ENCODE data around the gene MAP2K2.
"Not testable (repeated sequence)": the region's sequence is repeated elsewhere in the genome, so short reads cannot be mapped to it uniquely, and the experiment has no call there.

The MAP2K2 gene

DNA sequence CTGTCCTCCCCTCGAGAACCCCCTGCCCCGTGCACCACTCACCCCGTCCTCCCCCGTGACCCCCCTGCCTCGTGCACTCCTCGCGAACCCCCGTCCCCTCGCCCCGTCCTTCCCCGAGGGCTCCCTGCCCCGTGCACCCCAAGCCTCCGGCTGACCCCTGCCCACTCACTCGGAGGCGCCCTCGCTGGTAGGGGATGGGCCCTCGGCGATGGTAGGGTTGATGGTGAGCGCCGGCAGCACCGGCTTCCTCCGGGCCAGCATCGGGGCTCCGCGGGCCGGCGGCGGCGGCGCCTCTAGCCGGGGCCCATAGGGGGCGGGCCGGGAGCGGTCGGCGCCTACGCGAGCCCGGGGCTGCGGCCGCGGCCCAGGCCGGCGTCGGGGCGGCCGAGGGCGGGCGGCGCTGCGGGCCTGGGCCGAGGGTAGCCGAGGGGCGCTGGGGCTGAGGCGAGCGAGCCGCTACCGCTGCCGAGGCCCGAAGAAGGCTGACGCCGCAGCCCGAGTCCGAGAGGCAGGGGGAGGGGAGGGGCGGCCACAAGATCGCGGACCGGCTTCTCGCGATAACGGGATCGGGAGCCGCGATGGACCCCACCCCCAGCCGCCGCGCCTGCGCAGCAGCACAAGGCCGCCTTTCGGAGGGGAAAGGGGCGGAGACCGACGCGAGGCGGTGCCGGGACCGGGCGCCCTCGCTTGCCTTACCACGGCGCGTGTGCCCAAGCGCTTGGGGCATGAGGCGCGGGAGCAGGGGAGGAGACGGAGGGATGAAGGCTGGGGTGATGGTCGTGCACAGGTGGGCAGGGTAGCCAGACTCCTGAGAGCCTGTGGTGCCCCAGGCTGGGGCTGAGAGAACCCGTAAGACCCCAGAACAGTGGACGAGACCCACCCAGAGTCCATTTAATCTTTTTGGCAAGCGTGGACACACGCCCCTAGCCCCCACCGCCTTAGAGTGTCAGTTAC, at the start of gene MAP2K2:
TSS of gene MAP2K2 (minus strand) at position 508 of the 954 bp plus-strand sequence. CDS start at position 261, 247 bp downstream.
- DNase-seq, result peak; percentile 90

DNA sequence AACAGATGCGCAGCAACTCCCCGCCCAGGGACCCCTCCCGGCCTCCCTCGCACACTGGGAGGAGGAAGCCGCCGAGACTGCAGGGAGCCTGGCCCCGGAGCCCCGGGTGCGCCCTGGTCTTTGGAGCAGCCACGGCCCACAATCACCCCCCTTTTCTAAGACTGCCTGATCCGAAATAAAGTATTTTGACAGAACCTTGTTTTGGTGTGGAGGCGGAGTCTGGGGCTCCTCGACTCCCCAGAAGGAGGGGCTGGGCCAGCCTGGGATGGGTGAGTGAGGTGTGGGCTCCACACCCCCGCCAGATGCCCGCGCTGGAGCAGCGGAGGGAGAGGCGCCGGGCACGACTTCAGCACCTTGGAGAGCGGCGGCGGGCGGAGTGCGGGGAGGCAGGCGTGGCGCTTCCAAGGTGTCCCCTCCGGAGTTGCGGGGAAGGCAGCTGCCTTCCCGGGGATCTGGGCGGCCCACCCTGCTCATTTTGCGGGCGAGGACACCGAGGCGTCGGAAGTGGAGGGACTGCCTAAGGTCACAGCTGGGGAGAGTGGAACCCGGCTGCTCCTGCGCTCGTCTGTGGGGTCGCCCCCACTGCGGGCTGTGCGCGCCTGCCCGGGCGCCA, 49.0 kb upstream of the MAP2K2 start:
- DNase-seq, result peak; percentile 19

DNA sequence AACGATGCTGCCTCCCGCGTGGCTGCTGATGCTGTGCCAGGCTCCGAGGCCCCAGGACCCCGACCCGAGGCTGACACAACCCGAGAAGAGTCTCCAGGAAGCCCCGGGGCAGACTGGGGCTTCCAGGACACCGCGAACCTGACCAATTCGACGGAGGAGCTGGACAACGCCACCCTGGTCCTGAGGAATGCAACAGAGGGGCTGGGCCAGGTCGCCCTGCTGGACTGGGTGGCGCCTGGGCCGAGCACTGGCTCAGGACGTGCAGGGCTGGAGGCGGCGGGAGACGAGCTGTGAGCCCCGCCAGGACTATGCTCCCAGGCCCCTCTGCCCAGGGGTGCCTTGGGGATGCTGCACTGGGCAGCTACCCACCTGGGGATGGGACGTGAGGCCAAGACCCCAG, 47.8 kb upstream of the MAP2K2 start:
- no peak for DNase-seq

DNA sequence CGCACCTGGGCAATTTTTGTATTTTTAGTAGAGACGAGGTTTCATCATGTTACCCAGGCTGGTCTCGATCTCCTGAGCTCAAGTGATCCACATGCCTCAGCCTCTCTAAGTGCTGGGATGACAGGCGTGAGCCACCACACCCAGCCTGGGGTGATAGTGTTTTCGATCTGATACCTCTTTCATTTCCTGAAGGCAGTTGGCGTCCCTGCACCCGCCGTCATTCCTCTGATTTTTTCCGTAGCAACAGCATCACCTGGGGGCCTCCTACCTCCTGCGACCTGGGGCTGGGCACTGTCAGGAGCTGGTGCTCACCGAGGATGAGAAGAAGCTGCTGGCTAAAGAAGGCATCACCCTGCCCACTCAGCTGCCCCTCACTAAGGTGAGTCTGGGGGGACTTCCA, 40.3 kb upstream of the MAP2K2 start:
- no peak for DNase-seq

DNA sequence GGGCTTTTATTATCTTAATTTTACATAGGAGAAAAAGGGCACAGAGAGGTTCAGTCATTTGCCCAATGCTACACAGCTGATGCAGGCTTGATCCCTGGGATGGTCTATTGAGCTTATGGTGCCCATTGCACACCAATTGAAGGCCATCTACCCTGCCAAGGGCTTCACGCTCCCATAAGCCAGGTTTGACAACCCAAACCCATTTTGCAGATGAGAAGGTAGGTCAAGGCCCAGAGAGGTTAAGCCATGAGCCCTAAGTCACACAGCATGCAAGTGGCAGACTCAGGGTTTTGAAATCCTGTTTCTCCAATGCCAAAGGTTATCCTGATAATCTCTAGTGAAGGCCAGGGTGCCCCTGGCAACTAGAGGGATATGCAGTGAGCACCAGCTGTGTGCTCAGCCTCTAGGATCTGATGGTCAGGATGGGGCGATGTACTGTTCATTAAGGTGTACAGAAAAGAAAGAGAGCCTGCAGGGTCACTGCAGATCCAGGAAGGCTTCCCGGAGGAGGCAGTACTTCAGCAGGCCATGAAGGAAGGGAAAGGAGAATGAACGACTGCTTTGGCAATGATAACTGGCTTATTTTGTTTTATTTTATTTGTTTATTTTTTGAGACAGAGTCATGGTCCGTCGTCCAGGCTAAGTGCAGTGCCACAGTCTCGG, 37.6 kb upstream of the MAP2K2 start:
- no peak for DNase-seq

DNA sequence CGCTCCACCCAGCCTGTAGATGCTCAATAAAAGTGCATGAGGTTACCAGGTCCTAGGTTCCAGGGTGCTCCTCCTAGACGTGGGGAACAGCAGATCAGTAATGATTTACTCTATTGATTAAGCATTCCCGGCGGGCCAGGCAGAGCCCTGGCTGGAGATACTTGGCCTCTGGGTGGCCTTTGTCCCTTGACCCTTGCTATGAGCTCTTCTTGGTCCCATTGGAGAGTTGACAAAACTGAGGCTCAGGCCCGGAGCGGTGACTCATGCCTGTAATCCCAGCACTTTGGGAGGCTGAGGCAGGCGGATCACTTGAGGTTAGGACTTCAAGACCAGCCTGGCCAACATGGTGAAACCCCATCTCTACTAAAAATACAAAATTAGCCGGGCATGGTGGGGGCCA, 34.0 kb upstream of the MAP2K2 start:
- not testable (repeated sequence) for DNase-seq

GRCh38 chr19:4157164-4157563, 33.2 kb upstream of the MAP2K2 start:
- DNase-seq, result no peak

DNA sequence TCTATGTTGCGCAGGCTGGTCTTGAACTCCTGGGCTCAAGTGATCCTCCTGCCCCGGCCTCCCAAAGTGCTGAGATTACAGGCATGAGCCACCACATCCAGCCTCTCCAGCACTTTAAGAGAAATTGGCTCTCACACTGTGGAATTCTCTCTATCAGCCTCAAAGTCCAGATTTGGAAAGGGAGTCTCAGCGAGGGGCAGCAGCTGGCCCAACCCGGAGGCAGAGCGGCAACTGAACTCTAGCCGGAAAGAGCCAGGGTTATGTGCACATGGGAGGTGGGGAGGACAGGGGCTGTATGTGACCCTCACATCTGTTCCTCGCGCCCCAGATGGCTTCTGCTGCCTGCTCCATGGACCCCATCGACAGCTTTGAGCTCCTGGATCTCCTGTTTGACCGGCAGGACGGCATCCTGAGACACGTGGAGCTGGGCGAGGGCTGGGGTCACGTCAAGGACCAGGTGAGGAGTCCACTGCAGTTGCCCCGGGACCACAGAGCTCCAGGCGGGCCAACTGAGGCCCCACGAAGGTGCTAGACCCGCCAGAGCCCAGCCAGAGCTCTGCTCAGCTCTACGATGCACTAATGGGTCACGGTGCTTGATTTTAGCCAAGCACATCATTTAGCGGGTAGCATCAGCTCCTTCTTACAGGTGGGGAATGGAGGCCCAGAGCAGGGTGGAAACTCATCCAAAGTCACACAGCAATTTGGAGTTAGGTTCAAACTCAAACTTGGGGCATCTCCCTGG, 30.8 kb upstream of the MAP2K2 start:
- DNase-seq, result no peak

DNA sequence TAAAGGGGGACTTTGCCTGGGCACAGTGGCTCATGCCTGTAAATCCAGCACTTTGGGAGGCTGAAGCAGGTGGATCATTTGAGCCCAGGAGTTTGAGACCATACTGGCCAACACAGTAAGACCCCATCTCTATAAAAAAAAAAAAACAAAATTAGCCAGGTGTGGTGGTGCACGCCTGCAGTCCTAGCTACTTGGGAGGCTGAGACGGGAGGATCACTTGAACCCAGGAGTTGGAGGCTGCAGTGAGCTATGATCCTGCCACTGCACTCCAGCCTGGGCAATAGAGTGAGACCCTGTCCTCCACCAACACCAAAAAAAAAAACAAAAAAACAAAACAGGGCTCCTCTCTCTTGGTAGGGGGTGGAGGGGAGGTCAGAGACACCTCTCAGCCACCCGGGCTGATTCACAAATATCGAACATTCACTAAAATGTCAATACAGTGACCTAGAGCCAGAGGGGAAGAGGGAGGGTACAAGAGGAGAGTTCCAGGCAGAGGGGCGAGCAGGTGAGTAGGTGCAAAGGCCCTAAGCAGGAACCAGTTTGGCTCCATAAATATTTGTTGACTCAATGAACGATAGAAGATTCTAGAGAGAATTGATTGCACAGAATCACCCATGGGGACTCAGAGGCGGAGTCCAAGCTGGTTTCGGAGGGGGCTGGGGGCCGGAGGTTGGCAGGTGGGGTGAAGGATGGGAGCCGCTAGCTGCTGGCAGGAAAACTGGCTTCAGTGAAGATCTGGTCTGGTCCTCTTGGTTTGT, 28.5 kb upstream of the MAP2K2 start:
- DNase-seq, result no peak

GRCh38 chr19:4151623-4152022, 27.7 kb upstream of the MAP2K2 start:
- no peak for DNase-seq

GRCh38 chr19:4149518-4150288, 25.8 kb upstream of the MAP2K2 start:
- no peak for DNase-seq

GRCh38 chr19:4144666-4145249, 20.8 kb upstream of the MAP2K2 start:
- no peak for DNase-seq

DNA sequence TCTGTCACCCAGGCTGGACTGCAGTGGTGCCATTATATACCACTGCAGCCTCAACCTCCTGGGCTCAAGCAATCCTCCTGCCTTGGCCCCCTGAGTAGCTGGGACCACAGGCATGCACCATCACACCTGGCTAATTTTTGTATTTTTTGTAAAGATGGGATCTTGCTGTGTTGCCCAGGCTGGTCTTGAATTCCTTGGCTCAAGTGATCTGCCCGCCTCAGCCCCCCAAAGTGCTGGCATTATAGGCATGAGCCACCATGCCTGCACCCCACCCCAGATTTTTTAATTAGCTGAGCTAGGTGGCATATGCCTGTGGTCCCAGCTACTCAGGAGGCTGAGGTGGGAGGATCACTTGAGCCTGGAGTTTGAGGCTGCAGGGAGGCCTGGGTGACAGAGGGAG, 19.0 kb upstream of the MAP2K2 start:
- DNase-seq, result not testable (repeated sequence)

DNA sequence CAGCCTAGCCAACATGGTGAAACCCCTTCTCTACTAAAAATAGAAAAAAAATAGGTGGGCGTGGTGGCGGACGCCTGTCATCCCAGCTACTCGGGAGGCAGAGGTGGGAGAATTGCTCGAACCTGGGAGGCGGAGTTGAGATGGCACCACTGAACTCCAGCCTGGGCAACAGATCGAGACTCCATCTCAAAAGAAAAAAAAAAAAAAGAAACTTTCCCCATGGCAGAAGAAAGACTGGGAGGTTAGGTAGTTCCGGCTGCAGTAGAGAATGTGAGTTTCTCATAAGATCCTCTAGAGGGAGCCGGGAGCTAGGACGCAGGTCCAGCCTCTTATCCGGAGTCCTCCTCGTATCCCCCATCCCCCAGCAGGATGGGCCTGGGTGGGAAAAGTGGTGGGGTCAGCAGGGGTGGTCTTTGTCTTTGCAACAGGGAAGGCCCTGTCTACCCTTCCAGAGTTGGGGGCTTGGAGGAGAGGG, 16.4 kb upstream of the MAP2K2 start:
- DNase-seq, result peak; percentile 70

- DNase-seq, result peak; percentile 64
Observed at GRCh38 chr19:4139614-4140236, 15.8 kb upstream of the MAP2K2 start.

DNA sequence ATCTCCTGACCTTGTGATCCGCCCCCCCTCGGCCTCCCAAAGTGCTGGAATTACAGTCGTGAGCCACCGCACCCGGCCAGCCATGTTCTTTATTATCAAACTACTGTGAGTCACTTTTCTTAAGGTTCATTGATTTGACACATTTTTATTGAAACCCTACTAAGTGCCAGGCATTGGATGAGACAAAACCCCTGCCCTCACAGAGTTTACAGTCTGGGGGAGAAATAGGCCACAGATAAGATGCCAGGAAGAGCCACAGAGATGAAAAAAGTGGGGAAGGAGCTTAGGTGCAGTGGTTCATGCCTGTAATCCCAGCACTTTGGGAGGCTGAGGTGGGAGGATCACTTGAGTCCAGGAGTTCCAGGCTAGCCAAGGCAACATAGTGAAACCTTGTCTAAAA, 14.5 kb upstream of the MAP2K2 start:
- no peak for DNase-seq

GRCh38 chr19:4136680-4137088, 12.8 kb upstream of the MAP2K2 start:
- no peak for DNase-seq

GRCh38 chr19:4135386-4135785, 11.5 kb upstream of the MAP2K2 start:
- DNase-seq, result not testable (repeated sequence)

DNA sequence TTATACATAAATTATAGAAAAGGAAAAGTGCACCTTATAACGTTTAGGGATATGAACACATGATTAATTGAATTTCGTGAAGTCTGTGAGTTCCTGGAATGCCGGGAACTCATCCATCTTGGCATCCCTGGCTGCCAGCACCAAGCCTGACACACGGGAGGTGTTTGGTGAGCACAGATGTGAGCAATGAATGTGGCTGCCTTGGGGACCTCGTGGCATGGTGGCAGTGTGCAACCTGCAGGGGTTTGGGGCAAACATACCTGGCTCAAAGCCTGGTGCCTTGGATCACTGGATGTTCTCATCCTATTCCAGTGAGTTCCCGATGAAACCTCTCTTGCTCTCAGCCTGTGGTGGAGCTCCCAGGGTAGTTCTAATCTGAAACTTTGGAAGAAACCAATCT, 10.4 kb upstream of the MAP2K2 start:
- DNase-seq, result no peak

GRCh38 chr19:4130744-4131438, 7.0 kb upstream of the MAP2K2 start:
- no peak for DNase-seq

All from MV-4-11 (cell line).